Measurements from ENCODE around the gene NTF3.

The NTF3 gene

DNA sequence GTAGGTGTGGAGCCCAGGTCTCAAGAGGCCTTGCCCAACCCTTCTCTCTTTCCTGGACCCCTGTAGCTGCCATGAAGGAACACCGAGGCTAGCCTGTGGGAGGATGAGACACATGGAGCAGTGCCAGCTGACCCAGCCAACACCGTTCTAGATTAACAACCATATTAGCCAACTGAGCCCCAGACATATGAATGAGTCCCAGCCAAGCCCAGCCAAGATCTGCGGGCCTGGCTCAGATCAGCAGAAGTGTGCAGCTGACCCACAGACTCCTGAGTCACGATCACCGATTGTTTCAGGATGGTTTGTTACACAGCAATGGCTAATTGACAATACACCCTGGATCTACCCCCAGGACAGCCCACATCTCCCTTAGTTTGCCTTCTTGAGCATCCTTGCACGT, 82.1 kb downstream of the NTF3 start:
- no peak for DNase-seq (ENCODE audit: low spot score)
- in situ Hi-C loops (cut with MboI; ENCODE audit: low pct_unique_long_range_greater_than_20kb, low sequenced_read_pairs, unreplicated experiment) = no loop called here
- TF ChIP-seq, protein P1, sequence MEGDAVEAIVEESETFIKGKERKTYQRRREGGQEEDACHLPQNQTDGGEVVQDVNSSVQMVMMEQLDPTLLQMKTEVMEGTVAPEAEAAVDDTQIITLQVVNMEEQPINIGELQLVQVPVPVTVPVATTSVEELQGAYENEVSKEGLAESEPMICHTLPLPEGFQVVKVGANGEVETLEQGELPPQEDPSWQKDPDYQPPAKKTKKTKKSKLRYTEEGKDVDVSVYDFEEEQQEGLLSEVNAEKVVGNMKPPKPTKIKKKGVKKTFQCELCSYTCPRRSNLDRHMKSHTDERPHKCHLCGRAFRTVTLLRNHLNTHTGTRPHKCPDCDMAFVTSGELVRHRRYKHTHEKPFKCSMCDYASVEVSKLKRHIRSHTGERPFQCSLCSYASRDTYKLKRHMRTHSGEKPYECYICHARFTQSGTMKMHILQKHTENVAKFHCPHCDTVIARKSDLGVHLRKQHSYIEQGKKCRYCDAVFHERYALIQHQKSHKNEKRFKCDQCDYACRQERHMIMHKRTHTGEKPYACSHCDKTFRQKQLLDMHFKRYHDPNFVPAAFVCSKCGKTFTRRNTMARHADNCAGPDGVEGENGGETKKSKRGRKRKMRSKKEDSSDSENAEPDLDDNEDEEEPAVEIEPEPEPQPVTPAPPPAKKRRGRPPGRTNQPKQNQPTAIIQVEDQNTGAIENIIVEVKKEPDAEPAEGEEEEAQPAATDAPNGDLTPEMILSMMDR (IDR thresholded peaks at IDR 0.05; ENCODE audit: extremely low read depth, insufficient read depth, missing control alignments) = no peak

DNA sequence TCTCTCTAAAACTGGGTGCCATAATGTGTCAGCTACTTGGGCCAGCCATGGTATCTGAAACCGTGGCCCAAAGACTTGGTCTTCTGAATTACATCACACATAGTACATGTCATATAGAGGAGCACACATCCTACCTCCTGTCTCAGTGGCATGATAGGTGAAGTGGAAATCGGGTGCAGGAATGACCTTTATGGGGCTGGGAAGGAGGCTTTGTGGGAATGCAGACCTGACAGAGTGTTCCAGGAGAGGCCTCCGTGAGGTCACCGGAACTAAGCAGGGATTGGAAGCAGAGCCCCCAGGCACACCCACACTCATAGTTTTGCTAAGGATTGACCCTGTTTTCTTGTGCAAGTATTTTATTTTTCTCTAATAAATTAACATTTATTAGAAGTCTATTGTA, 82.6 kb downstream of the NTF3 start:
- no peak for DNase-seq (ENCODE audit: low spot score)

DNA sequence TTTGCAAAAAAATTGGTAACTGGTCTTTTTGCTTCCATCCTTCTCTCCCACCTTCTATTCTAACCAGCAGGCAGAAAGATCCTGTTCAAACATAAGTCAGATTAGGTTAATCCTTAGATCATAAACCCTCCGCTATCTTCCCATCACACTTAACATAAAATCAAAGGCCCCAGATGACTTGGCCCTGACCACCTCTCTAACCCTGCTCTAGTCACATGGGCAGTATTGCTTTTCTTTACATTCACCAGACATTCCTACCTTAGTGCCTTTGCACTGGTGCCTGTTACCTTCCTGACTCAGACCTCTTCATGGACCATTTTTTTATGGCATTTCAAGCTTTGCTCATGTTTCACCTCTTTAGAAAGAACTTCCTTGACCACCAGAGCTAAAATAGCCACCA, 83.5 kb downstream of the NTF3 start:
- no peak for DNase-seq (ENCODE audit: low spot score)
- in situ Hi-C loops (cut with MboI; ENCODE audit: low pct_unique_long_range_greater_than_20kb, low sequenced_read_pairs, unreplicated experiment) = no loop called here
- TF ChIP-seq, protein P1 (IDR thresholded peaks at IDR 0.05; ENCODE audit: extremely low read depth, insufficient read depth, missing control alignments) = no peak

More for the DNA sequence above, 82.6 kb downstream of the NTF3 start:
- in situ Hi-C loops (cut with MboI; ENCODE audit: low pct_unique_long_range_greater_than_20kb, low sequenced_read_pairs, unreplicated experiment) = no loop called here
- TF ChIP-seq, protein P1 (IDR thresholded peaks at IDR 0.05; ENCODE audit: extremely low read depth, insufficient read depth, missing control alignments) = no peak

DNA sequence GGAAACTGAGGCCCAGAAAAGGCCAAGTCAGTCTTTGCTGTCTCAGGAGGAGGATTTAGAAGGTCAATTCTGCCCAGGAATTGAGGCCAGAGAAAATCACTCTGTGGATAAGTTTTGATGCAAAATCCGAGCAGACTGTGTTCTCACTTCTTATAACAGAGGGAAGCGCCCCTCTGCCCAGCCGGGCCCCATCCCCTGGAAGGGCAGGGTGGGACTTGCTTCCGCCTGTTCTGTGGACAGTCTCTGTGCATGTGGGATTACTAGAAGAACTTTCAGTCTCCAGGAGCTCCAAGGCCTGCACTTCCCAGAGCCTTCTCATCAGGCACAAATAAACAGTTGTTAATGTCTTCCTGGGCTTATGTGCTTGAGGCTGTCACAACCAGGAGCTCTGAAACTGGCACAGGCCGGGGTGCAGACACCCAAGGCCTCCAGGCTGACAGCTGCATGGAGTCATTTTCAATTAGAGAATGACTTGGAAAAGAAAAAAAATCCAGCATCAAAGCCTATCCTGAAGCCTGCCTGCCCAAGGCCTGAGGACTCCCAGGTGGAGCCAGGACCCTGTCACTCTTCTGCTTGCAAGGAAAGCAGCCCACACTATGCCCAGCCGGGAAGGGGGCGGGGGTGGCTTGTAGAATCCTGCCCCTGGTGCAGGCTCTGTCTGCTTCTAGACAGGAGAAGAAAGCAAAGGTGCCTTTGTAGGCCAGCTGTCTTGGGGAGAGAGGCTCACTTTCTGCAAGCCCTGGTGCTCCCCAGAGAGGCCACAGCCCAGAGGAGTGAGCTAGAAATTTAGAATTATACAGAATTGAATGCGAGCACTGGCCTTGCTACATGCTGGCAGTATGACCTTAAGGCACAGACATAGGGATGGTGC, 84.7 kb downstream of the NTF3 start:
- TF ChIP-seq, protein P1 (IDR thresholded peaks at IDR 0.05; ENCODE audit: extremely low read depth, insufficient read depth, missing control alignments) = no peak
- in situ Hi-C loops (cut with MboI; ENCODE audit: low pct_unique_long_range_greater_than_20kb, low sequenced_read_pairs, unreplicated experiment) = no loop called here
- no peak for DNase-seq (ENCODE audit: low spot score)

DNA sequence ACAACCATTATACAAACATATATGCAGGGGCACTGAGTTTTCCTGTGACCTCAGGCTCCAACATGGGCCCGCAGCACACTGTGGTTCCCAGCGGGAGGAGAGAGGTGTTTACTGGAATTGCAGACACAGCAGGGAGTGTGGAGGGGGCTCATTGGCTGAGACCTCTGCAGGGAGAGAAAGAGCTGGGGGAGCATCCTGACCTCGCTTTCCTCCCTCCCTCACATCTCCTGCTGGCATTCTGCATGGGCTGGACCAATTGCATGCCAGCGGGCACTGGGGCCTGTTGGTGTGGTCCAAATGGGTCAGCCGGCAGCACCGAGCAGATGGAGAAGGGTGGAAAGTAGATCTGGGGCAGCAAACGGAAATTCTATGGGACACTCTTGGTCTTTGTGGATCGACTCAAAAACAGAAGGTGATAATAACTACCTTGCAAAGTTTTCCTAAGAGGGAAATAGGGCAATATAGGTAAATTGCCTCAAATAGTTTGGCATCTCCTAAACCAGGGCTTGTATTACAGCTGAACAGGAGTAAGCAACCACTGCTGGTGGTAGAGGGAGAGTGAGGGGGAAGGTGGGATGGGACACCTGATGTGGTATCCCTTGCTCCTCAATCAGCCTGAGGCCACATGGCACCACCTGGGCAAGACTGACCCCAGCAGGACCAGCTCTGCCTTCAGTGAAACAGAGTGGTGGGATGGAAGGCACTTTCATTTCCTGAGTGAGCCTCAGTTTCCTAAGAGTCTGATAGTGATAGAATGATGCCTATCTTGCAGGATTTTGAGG, 86.9 kb downstream of the NTF3 start:
- TF ChIP-seq, protein P1 (IDR thresholded peaks at IDR 0.05; ENCODE audit: extremely low read depth, insufficient read depth, missing control alignments) = no peak
- DNase-seq (ENCODE audit: low spot score) = no peak
- in situ Hi-C loops (cut with MboI; ENCODE audit: low pct_unique_long_range_greater_than_20kb, low sequenced_read_pairs, unreplicated experiment) = no loop called here

DNA sequence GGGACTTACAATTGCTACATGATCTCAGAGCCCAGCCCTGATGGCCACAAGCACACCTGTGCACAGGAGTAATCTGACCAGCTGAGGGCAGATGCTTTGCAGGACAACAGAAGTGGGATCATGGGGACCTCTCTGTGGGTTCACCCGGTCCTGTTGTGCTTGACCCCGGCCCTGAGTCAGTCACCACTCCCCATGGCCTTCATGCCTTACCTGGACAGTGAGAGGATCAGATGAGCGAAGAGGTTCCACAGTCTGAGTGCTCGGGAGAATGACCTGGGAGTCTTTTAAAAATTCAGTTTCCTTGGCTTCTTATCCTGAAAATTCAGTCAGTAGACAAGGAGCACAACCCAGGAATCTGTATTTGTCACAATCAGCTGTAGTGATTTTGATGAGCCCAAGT, 88.1 kb downstream of the NTF3 start:
- TF ChIP-seq, protein P1 (IDR thresholded peaks at IDR 0.05; ENCODE audit: extremely low read depth, insufficient read depth, missing control alignments) = no peak
- in situ Hi-C loops (cut with MboI; ENCODE audit: low pct_unique_long_range_greater_than_20kb, low sequenced_read_pairs, unreplicated experiment) = no loop called here
- no peak for DNase-seq (ENCODE audit: low spot score)
